KG1 (cell line): Measurements from ENCODE around the gene ACTN1.

Experiments used
- DNase-seq: peaks from one replicate; lab custom pipeline; 2025; lab: John Stamatoyannopoulos, UW

Gene ACTN1

DNA sequence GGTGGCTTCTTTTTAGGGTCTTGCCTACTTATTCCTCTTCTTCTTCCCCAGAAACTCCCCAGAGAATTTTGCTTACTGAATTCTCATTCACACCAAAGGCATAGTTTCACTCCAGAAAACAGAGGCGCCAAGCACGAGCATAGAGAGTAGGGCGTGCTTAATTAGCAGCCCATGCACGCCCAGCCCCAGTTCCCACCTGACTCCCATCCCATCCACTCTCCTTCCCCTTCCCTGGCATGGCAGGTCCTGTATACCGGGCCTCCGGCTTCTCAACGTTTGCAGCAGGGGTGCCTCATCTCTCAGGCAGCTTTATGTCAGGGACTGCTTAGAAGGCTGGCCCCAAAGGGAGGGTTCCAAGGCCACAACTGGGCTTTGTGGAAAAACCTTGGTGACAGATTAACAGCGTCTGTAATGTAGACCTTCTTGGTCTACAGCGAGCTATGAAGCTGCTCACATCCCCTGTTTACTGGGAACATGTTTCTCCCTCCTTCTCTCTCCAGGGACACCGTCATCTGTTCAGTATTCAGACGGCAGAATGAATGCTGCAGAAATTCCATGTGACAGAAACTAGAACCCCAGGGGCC is 62.7 kb downstream of the ACTN1 start:
- DNase-seq = no peak

DNA sequence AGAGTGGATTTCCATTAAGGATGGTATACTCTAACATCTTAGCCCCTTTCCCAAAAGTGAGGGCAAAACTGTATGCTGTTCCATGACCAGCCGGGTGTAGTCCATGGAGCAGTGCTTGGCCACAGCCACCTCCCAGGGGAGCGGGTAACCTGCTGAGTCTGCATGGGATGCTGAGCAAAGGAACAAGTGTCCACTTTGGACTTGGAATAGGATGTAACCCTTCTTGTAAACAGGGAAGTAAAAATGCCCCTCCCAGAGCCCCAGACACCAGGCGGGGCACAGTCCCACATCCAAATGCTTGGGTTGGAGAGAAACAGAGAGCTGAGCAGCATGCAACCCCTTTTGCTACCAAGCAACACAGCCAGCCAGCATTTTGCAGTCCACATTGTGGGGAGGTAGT is 65.6 kb downstream of the ACTN1 start:
- DNase-seq = no peak

DNA sequence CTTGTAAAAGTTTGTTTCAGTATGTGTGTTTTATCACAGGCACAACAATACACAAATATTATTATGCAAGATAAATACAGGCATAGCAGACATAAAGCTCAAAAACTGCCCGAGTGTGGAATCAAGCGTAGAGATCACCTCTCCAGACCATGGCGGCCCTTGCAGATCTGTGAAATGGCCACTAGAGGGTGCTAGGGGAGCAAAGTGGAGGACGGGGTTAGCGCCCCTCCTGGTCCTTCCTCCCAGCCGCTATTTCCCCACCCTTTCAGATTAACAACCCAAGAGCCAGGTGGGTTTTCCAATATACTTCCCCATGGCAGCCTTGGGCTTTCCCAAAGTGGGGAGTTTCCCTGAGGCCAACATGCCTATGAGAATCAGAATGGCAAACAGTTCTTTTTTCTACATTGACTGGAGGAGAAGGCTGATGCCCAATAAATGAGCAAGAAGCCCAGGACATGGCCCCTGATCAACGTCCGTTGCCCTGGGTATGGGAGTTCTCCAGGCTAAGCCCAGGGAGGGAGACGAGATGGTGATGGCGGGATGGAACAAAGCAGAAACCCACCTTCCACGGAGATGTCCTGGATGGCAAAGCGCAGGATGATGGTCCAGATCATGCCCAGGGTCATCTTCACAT is 67.4 kb downstream of the ACTN1 start:
- DNase-seq = peak; percentile 50

DNA sequence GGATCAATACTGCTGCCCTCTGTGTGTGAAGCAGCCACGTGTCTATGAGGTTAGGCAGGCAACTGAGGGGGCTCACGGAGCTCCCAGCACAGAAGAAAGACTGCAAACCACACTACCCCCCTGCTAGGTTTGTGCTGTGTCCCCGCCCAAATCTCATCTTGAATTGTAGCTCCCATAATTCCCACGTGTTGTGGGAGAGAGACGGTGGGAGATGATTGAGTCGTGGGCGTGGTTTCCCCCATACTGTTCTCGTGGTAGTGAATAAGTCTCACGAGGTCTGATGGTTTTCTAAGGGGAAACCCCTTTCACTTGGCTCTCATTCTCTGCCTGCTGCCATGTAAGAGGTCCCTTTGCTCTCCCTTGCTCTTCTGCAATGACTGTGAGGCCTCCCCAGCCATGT is 68.6 kb downstream of the ACTN1 start:
- DNase-seq = no peak

DNA sequence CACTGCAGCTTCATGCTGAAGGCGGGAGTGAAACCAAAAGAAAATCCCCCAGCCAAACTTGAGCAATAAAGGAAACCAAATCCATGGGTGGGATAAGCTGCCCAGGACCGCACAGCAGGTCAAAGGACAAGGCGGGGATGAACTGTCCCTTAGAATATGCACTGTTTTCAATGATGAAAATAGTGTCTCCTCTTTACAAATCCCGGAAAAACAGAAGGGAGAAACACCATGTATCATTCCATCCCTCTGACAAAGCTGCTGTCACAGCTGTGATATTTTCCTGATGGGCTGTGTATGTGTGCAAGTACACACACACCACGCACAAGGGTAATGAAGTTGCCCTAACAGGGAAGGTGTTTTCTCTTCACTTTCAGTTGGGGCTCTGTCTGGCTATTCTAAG is 70.3 kb downstream of the ACTN1 start:
- no peak for DNase-seq

DNA sequence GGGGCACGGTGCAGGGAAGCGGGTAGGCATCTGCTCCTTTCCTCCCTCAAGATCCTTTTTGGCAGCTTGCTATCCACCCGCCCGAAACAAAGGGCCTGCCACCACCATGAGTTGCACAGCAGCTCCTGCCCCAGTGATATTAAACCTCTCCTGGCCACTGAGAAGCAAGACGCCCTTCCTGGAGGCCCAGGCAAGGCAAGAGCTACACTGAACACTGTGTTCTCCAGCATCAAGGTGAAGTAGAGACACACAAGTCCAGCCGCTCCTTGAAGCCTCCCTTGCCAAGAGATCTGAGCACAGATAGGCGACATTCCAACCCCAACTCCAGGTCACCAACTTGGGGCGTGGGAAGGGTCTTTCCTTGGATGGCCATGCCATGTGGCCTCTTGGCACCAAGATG is 70.9 kb downstream of the ACTN1 start:
- no peak for DNase-seq

DNA sequence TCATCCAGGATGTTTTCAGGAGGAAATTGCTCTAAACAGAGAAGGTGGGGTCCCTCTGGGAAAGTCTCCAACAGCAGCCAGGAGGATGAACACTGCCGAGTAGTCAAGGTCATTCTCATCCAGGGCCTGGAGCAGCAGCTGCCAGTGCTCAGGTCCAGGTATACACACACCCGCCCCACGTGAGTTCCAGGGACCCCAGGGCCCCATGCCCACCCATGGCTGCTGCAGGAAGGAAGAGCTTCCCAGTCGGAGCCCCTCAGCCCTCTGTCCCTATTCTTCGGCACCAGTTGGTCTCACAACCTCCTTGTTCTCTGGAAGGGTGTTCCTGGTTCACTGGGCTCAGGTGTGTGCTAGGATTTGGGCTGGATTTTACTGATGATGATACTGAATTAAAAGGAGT is 72.7 kb downstream of the ACTN1 start:
- no peak for DNase-seq

DNA sequence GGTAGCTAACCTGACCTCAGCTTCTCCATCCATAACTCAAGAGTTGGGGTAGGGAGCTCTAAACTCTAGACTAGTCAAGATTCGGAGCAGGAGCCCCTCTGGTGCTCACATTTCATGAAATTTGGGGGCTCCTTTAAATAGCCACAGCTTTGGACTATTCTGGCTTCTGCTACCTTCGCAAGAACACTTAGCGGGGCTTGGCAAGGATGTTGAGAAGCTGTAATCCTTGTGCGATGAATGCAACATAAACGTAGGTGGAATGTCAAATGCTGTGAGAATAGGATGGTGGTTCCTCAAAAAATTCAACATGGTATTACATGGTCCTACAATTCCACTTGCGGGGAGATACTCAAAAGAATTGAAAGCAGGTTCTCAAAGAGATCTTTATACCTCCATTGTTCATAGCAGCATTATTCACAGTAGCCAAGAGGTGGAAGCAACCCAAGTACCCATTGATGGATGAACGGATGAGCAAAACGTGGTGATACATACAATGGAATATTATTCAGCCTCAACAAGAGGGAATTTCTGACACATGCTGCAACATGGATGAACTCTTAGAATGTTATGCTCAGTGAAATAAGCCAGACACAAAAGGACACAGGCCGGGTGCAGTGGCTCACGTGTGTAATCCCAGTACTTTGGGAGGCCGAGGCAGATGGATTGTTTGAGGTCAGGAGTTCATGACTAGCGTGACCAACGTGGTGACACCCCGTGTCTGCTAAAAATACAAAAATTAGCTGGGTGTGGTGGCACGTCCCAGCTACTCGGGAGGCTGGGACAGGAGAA is 73.8 kb downstream of the ACTN1 start:
- no peak for DNase-seq

DNA sequence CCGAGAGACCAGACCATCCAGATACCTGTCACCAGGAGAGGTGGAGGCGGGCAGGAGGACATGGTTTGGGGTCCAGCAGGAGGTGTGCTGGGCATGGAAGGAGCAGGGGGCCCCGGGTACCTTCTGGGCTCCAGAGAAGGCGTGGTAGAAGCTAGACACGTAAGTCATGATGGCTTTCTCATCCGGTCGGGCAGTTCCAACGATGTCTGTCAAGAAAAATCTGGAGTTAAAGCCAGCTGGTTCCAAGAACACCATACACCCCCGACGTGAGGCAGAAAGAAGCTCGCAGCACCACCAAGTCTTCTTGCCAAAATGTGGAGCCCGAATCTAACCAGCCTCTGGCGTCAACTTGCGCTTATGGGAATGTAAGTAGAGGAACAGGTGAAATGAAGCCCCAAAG is 76.7 kb downstream of the ACTN1 start:
- no peak for DNase-seq

DNA sequence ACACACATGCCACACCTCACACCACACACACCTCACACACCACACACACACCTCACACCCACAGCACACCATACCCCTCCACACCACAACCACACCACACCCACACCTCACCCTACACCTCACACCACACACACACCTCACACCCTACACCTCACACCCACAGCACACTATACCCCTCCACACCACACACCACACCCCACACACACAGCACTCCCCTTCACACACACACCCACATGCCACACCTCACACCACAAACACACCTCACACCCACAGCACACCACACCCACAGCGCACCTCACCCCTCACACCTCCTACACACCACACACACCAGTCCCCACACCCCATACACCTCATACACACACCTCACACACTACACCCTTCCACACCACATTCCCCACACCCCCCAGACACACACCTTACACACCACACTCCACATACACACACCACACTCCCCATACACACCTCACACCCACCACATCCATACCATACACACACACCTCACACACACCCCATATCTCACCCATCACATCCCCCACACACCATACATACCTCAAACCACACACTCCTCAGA is 80.0 kb downstream of the ACTN1 start:
- no peak for DNase-seq

DNA sequence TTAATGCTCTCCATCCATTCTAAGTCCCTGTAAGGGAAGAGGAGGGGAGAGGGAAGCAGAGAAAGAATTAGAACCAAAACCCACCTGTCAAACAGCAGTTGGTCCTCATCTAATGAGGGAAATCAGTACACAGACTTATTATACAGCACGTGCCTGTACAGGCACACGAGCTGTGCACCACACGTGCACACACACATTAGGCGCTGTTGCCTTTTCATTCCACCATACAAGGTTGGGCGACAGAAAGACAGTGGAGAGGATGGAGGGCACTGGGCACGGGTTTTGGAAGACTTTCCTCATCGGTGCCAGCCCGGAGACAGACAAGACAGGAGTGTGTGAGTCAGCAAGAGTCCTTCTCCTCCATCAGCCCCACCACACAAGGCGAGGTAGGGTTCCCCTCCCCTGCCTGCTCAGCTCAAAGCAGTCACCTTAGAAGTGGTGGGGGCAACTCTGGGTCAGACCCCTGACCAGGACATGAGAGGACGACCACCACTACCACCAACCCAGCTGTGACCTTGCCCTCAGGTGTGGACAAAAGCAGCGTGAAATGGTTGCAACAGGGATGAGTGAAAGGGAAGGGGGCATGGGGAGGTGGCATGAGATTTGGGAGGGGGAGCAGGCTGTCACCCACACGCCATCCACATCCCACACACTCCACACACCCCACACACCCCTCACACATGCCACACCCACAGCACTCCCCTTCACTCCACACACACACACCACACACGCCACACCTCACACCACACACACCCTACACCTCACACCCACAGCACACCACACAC is 80.7 kb downstream of the ACTN1 start:
- no peak for DNase-seq

DNA sequence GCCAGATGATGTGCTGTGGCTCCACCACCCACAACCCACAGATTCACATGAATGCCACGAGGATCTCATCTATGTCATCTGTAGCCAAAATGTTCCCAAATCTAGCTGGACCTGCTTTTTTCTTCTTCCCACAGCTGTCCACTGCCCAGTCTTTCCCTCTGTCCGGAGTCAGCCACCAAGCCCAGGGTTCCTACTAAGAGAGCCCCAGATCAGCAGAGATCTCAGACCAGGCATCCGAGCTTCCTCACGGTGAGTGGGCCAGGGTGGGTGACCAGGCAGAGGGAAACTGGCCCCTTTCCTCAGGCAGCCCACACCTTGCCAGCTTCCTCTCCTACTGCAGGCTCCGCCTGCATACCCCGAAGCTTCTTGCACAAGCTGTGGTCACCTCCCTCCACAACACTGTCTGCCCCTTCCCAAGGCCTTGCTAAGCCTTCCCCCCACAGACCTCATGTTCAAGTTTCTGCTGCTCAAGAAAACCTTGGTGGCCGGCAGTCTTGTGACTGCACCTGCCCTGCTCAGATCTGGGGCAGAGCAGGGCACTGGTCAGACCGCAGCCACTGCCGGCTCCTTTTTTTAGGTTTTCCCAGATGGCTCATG is 81.4 kb downstream of the ACTN1 start:
- DNase-seq = no peak

DNA sequence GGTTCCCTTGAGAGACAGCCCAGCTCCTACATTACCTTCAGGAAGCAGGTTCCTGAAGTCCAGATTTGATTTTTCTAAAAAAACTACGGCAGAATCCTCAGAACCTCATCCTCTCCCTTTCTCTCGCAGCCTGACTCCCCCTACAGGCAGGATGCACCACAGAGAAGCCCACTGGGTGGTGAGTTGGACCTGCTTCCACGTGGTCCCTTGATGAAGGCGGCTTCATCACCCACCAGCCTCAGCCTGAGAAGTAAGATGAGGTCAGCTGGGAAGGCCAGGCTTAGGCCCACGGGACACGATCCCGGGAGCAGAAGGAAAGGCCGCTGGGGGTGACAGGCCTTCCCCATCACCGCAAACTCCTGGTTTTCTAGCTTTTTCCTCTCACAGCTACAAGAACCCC is 83.0 kb downstream of the ACTN1 start:
- no peak for DNase-seq

DNA sequence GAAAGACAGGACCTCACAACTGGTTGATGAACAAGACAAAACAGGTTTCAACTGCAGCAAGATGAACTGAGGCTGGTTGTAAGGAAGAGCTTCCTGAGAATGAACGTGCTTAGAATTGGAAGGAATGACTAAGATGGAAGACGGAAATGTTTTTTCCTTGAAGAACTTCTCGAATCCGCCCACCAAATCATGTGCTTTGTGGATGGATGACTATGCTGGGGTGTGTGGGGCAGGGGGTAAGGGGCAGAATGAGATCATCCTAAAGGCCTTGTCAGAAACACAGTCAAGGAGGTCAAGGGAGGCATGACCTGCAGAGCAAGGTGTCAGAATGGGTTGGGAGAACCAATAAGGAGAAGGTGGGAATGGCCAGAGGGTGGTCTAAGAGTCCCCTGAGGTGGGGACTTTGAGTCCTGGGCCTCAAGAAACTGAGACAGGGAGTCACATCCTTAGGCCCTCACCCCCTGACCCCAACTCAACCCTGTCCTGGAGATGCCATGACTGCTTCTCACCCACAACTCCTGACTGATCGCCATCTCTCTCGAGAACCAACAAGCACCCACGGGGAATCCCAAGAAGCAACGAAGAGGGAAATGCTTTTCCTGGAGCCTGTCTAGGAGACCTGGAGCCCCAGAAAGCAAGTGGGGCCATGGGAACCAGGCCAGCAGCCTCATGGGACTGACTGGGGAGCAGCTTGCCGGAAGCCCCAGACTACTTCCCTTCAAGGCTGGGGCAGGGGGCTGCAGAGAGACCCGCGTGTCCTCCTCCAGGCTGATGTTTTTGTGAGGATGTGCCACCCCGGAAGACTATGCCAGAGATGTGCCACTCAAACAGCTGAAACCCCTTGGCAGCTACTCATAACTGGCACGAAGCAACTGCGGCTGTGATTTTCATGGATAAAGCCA is 84.0 kb downstream of the ACTN1 start:
- no peak for DNase-seq

DNA sequence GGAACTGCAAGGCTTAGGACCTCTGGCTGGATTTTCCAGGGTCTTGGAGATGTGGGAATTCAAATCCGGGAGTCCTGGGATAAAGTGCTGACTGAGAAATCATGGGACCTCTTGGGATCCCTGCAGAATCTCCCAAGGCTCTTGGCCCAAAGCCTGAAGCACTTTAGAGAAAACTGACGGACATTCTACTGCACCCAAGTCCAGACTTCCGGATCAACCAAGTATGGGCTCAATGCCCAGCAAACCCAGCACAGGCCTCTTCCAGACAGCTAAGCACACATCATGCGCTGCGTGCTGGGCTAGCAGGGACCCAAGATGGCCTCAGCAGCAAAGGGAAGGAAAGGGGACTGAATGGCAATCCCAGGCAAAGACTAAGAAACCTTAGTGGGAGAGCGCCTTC is 85.0 kb downstream of the ACTN1 start:
- no peak for DNase-seq

DNA sequence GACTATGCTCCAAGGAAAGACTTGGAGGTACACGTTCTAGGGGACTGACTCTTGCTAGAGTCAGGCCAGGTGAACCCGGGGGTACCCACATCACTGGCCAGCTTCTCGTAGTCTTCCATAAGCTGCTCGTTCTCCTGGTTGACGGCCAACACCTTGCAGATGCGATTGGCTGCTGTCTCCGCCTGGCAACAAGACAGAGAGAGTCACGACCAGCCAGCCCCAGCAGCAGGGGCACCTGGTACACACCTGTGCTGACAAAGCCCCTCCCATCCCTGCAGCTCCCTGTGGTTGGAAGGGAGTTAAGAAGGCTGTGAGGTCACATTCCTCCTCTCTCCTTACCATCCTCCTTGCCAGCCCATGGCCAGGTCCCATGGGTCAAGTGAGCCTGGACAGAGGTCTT is 85.5 kb downstream of the ACTN1 start:
- DNase-seq = no peak

DNA sequence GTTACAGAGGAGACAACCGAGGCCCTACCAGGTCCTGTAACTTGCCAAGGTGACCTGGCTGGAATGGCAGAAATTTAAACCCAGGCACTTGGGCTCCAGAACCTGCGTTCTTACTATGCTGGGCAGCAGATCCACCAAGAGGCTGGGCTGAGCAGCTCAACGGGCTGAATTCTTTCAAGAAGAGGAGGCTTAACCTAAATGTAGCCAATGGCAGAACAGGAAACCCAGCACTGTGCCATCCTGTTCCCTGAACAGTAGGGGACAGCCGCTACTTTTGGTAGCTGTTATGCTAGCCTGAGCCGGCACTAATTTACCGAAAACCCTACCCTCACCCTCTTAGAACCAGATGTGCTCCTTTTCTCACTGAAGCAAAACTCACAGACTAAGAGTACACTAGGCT is 86.1 kb downstream of the ACTN1 start:
- DNase-seq = no peak

DNA sequence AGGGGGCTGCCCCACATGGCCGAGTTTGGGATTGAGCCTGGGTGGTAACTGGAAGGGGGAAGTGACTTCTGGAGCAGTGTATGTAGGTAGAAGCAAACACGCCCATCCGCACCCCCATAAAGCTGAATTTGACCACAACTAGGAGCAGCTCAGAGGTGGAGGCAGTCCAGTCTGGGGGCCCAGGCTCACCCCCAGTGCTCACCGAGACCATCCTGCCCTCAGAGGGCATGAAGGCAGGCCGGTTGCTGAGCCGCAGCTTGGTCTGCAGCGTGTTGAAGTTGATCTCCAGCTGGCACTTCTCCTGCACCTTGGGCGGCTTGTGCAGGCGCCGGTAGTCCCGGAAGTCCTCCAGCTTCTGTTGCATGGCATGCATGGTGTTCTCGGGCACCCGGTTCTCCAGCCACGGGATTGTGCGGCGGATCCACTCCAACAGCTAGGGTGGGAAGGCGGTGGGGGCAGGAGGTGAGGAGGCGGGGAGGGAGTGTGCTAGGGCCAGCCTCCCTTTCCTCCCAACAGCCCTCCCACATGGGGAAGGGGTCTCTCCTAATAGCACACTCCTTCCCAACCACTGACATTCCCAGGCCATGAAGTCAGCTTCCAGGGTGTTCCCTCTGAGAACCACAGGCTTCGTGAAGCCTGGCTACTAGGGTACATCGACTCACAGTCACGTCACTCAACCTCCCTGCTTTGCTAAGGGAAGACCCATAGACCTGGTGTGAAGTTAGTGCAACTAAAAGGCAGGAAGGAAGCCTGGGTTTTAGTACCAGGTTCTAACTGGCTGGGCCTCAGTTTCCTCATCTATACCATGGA is 87.0 kb downstream of the ACTN1 start:
- DNase-seq = no peak

DNA sequence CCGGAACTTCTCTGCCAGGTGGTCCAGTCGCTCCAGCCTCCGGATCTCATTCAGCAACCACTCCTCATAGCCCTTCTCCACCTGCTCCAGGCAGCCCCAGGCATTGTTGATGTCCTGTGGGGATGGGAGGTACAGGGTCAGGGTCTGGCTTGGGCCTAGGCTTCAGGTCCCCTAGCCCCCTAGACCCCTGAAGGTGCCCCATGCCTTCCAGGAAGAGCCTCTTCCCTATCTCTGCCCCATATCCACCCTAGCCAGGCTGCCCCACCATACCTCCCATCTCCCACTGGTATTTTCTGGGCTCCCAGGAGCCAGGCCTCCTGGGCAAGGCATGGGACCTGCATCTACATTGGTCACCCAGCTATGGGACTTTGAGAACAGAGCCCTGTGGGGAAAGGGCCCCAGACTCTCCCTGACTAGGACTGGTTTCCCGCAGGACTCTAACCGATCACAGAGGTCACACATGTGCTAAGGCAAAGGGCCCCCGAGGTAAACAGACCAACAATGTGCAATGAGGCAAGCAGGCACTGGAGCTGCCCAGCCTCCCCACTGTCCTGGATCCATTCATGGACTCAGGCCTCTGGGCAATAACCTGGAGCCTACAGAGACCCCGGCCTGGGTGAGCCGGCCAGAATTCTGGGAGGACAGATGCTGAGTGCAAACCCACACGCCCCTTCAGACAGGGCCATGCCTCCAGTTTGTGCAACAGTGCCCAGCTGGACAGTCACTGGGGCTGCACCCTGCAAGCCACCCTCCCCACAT is 88.8 kb downstream of the ACTN1 start:
- DNase-seq = no peak
